Sigmoid colon (tissue), 4 donors: ENCODE data around the gene SCAPER.

Experiments
- EP300 ChIP-seq, 4 donors: sonication (generic); formaldehyde crosslinking; IDR thresholded peaks; one replicate each; pipeline ENCODE4 v1.6.1; 2017; ENCODE audit warnings: antibody characterized with exemption in 4 of 4
- POLR2A ChIP-seq, 2 donors: fragments of 450-650 bp; IDR thresholded peaks; one replicate each; pipeline ENCODE4 v1.6.1; 2016; ENCODE audit warnings: antibody characterized with exemption in 2 of 2, mild to moderate bottlenecking in 2 of 2, moderate library complexity in 2 of 2
- POLR2AphosphoS5 ChIP-seq, 4 donors: sonication (generic); formaldehyde crosslinking; IDR thresholded peaks; one replicate each; pipeline ENCODE4 v1.6.1; 2017; ENCODE audit warnings: antibody characterized with exemption in 4 of 4
- TF ChIP-seq, protein P1 (sequence below), 4 experiments: fragments of 450-650 bp in 3 of 4; fragments of 200-600 bp in 1 of 4; IDR thresholded peaks; one replicate each; pipeline ENCODE4 v1.5.1; 2016 to 2019; ENCODE audit warnings: antibody characterized with exemption in 4 of 4, mild to moderate bottlenecking in 3 of 4, moderate library complexity in 2 of 4

DNA sequence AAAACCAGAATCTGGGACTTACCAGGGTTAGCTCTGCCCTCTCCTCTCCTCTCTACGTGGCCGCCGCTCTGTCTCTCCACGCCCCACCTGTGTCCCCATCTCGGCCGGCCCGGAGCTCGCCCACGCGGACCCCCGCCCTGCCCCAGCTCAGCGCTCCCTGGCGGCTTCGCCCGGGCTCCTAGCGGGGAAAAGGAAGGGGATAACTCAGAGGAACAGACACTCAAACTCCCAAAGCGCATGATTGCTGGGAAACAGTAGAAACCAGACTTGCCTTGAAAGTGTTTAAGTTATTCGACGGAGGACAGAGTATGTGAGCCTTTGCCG lies 563.1 kb downstream of the SCAPER start:
- TF ChIP-seq, protein P1, sequence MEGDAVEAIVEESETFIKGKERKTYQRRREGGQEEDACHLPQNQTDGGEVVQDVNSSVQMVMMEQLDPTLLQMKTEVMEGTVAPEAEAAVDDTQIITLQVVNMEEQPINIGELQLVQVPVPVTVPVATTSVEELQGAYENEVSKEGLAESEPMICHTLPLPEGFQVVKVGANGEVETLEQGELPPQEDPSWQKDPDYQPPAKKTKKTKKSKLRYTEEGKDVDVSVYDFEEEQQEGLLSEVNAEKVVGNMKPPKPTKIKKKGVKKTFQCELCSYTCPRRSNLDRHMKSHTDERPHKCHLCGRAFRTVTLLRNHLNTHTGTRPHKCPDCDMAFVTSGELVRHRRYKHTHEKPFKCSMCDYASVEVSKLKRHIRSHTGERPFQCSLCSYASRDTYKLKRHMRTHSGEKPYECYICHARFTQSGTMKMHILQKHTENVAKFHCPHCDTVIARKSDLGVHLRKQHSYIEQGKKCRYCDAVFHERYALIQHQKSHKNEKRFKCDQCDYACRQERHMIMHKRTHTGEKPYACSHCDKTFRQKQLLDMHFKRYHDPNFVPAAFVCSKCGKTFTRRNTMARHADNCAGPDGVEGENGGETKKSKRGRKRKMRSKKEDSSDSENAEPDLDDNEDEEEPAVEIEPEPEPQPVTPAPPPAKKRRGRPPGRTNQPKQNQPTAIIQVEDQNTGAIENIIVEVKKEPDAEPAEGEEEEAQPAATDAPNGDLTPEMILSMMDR (IDR thresholded peaks at IDR 0.05), result no peak
- TF ChIP-seq POLR2AphosphoS5 (IDR thresholded peaks at IDR 0.05) (no peak), EP300 (IDR thresholded peaks at IDR 0.05) (no peak), POLR2A (IDR thresholded peaks at IDR 0.05) (no peak)
